HEK293 (cell line): ENCODE data around the gene N4BP2L2.

Source experiments
- CTCF ChIA-PET: fragments of 350-600 bp; formaldehyde crosslinking; extraction: SDS; loops from one replicate; lab custom pipeline; 2021; ENCODE audit warnings: antibody characterized with exemption; lab: Yijun Ruan, JAX
- POLR2A ChIA-PET: fragments of 300-600 bp; formaldehyde crosslinking; extraction: SDS; loops from one replicate; lab custom pipeline; 2020; ENCODE audit warnings: antibody characterized with exemption, inconsistent platforms; lab: Yijun Ruan, JAX
- H3K27ac ChIP-seq: fragments of 200-500 bp; sonication (Bioruptor generic); 2 replicates; pipeline ENCODE4 v1.5.1; 2014; ENCODE audit warnings: low read depth, low read length, control low read depth, inconsistent platforms; ENCODE audit errors: extremely low read depth
- H3K36me3 ChIP-seq, 2 experiments: fragments of 200-500 bp in 1 of 2; sonication (Bioruptor generic) in 1 of 2; 1 replicate in 1 of 2; 2 replicates in 1 of 2; pipeline ENCODE4 v1.5.1; 2014 to 2017; ENCODE audit warnings: inconsistent platforms in 2 of 2, low read length in 2 of 2; ENCODE audit not compliant: control insufficient read depth in 2 of 2, insufficient read depth in 1 of 2
- H3K4me1 ChIP-seq: fragments of 200-500 bp; sonication (Bioruptor generic); 2 replicates; pipeline ENCODE4 v1.5.1; 2014; ENCODE audit warnings: mild to moderate bottlenecking, low read length, inconsistent platforms; ENCODE audit not compliant: control insufficient read depth, insufficient read depth
- H3K4me3 ChIP-seq: 2 replicates; pipeline ENCODE4 v1.5.1; 2011; ENCODE audit warnings: low read depth, mild to moderate bottlenecking, control low read depth, low read length, moderate library complexity
- H3K9me3 ChIP-seq: fragments of 200-500 bp; sonication (Bioruptor generic); 2 replicates; pipeline ENCODE4 v1.5.1; 2014; ENCODE audit warnings: low read depth, low read length, inconsistent platforms; ENCODE audit not compliant: control insufficient read depth, insufficient read depth
- BCL11B ChIP-seq: fragments of 450-650 bp; formaldehyde crosslinking; IDR thresholded peaks from 2 replicates; pipeline ENCODE4 v1.5.1; 2016; ENCODE audit warnings: low read depth, missing biosample characterization, missing genetic modification characterization
- GFI1B ChIP-seq: fragments of 450-650 bp; formaldehyde crosslinking; IDR thresholded peaks from 2 replicates; pipeline ENCODE4 v1.5.1; 2016; ENCODE audit warnings: missing biosample characterization, missing genetic modification characterization
- SCRT2 ChIP-seq: fragments of 450-650 bp; formaldehyde crosslinking; IDR thresholded peaks from 2 replicates; pipeline ENCODE4 v1.5.1; 2016; ENCODE audit warnings: missing biosample characterization, missing genetic modification characterization
- YY2 ChIP-seq: fragments of 450-650 bp; formaldehyde crosslinking; IDR thresholded peaks from 2 replicates; pipeline ENCODE4 v1.5.1; 2016; ENCODE audit warnings: missing biosample characterization, missing genetic modification characterization
- ZNF184 ChIP-seq: fragments of 450-650 bp; IDR thresholded peaks from 2 replicates; pipeline ENCODE4 v1.5.1; 2018; ENCODE audit warnings: missing biosample characterization, mild to moderate bottlenecking, missing genetic modification characterization
- ZNF2 ChIP-seq: fragments of 450-650 bp; formaldehyde crosslinking; IDR thresholded peaks from 2 replicates; pipeline ENCODE4 v1.5.1; 2016; ENCODE audit warnings: missing biosample characterization, missing genetic modification characterization
- ZNF24 ChIP-seq: fragments of 450-650 bp; formaldehyde crosslinking; IDR thresholded peaks from 2 replicates; pipeline ENCODE4 v1.5.1; 2016; ENCODE audit warnings: missing biosample characterization, missing genetic modification characterization
- ZNF248 ChIP-seq: fragments of 450-650 bp; formaldehyde crosslinking; IDR thresholded peaks from 2 replicates; pipeline ENCODE4 v1.5.1; 2017; ENCODE audit warnings: missing biosample characterization, missing genetic modification characterization
- ZNF274 ChIP-seq, 2 experiments: fragments of 200-500 bp in 1 of 2; fragments of 450-650 bp in 1 of 2; sonication (Bioruptor generic) in 1 of 2; formaldehyde crosslinking in 1 of 2; IDR thresholded peaks; 2 replicates each; pipeline versions ENCODE4 v1.5.1 to v1.6.1; 2014 to 2016; ENCODE audit warnings: borderline replicate concordance in 1 of 2, inconsistent platforms in 1 of 2, low read length in 1 of 2, missing biosample characterization in 1 of 2, missing genetic modification characterization in 1 of 2
- ZNF514 ChIP-seq: fragments of 450-650 bp; formaldehyde crosslinking; IDR thresholded peaks from 2 replicates; pipeline ENCODE4 v1.5.1; 2016; ENCODE audit warnings: missing biosample characterization, missing genetic modification characterization
- ZNF560 ChIP-seq: fragments of 450-650 bp; formaldehyde crosslinking; IDR thresholded peaks from 2 replicates; pipeline ENCODE4 v1.5.1; 2017; ENCODE audit warnings: missing biosample characterization, missing genetic modification characterization, borderline replicate concordance
- ZNF585B ChIP-seq: fragments of 450-650 bp; formaldehyde crosslinking; IDR thresholded peaks from 2 replicates; pipeline ENCODE4 v1.5.1; 2016; ENCODE audit warnings: missing biosample characterization, missing genetic modification characterization
- ZNF76 ChIP-seq: fragments of 450-650 bp; formaldehyde crosslinking; IDR thresholded peaks from 2 replicates; pipeline ENCODE4; 2016; ENCODE audit warnings: low read depth, missing biosample characterization, missing genetic modification characterization, borderline replicate concordance
- TF ChIP-seq, protein P1 (sequence below): fragments of 450-650 bp; formaldehyde crosslinking; IDR thresholded peaks from 2 replicates; pipeline ENCODE4 v1.5.1; 2016; ENCODE audit warnings: missing biosample characterization, missing genetic modification characterization
- TF ChIP-seq, protein P2 (sequence below): fragments of 450-650 bp; formaldehyde crosslinking; IDR thresholded peaks from 2 replicates; pipeline ENCODE4 v1.5.1; 2016; ENCODE audit warnings: missing biosample characterization, missing genetic modification characterization
- TF ChIP-seq, protein P3 (sequence below): fragments of 450-650 bp; formaldehyde crosslinking; IDR thresholded peaks from 2 replicates; pipeline ENCODE4 v1.5.1; 2017; ENCODE audit warnings: missing biosample characterization, mild to moderate bottlenecking, missing genetic modification characterization, moderate library complexity
- TF ChIP-seq, protein P4 (sequence below): fragments of 450-650 bp; formaldehyde crosslinking; IDR thresholded peaks from 2 replicates; pipeline ENCODE4 v1.5.1; 2016; ENCODE audit warnings: missing biosample characterization, missing genetic modification characterization
- TF ChIP-seq, protein P5 (sequence below): fragments of 450-650 bp; formaldehyde crosslinking; IDR thresholded peaks from 2 replicates; pipeline ENCODE4 v1.5.0; 2017; ENCODE audit warnings: missing biosample characterization, missing genetic modification characterization, borderline replicate concordance
- TF ChIP-seq, protein P6 (sequence below): fragments of 450-650 bp; formaldehyde crosslinking; IDR thresholded peaks from 2 replicates; pipeline ENCODE4 v1.5.1; 2017; ENCODE audit warnings: missing biosample characterization, missing genetic modification characterization

N4BP2L2 gene

DNA sequence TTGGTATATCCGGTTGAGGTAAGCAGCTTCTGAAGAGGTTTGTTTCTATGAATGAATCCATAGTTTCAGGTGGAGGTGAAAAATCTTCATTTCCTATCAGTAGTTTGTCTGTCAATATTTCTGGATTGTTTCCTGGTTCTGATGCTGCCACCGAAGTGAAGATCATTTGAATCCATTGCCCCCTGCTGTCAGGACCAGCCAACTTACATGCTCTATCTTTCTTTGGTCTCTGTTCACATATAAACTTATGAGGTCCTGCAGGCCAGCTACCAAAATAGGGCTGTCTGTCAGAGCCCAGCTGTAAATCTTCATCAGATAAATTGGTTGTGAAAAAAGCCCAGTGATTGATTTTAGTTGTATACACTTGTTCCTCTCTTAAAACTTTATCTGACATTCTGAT is 95.5 kb downstream of the N4BP2L2 start:
- H3K9me3 ChIP-seq: no peaks in the 10 kb centered on the region
- TF ChIP-seq, protein P1, sequence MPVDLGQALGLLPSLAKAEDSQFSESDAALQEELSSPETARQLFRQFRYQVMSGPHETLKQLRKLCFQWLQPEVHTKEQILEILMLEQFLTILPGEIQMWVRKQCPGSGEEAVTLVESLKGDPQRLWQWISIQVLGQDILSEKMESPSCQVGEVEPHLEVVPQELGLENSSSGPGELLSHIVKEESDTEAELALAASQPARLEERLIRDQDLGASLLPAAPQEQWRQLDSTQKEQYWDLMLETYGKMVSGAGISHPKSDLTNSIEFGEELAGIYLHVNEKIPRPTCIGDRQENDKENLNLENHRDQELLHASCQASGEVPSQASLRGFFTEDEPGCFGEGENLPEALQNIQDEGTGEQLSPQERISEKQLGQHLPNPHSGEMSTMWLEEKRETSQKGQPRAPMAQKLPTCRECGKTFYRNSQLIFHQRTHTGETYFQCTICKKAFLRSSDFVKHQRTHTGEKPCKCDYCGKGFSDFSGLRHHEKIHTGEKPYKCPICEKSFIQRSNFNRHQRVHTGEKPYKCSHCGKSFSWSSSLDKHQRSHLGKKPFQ (tag by site-specific recombination): no peak
- TF ChIP-seq SCRT2 (tag by site-specific recombination): no peak
- no peak for TF ChIP-seq ZNF514 (tag by site-specific recombination)
- no peak for TF ChIP-seq ZNF560 (tag by site-specific recombination)
- TF ChIP-seq, protein P2, sequence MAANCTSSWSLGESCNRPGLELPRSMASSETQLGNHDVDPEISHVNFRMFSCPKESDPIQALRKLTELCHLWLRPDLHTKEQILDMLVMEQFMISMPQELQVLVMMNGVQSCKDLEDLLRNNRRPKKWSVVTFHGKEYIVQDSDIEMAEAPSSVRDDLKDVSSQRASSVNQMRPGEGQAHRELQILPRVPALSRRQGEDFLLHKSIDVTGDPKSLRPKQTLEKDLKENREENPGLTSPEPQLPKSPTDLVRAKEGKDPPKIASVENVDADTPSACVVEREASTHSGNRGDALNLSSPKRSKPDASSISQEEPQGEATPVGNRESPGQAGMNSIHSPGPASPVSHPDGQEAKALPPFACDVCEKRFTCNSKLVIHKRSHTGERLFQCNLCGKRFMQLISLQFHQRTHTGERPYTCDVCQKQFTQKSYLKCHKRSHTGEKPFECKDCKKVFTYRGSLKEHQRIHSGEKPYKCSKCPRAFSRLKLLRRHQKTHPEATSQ (tag by site-specific recombination): no peak
- TF ChIP-seq BCL11B (tag by site-specific recombination): no peak
- TF ChIP-seq GFI1B (tag by site-specific recombination): no peak
- no peak for TF ChIP-seq ZNF585B (tag by site-specific recombination)
- TF ChIP-seq ZNF24: no peak
- no peak for TF ChIP-seq ZNF2 (tag by site-specific recombination)
- TF ChIP-seq ZNF274 (IDR thresholded peaks at IDR 0.05; ENCODE audit: low read length): no peak
- TF ChIP-seq ZNF274 (tag by site-specific recombination; IDR thresholded peaks at IDR 0.05; ENCODE audit: borderline replicate concordance): no peak
- TF ChIP-seq, protein P3, sequence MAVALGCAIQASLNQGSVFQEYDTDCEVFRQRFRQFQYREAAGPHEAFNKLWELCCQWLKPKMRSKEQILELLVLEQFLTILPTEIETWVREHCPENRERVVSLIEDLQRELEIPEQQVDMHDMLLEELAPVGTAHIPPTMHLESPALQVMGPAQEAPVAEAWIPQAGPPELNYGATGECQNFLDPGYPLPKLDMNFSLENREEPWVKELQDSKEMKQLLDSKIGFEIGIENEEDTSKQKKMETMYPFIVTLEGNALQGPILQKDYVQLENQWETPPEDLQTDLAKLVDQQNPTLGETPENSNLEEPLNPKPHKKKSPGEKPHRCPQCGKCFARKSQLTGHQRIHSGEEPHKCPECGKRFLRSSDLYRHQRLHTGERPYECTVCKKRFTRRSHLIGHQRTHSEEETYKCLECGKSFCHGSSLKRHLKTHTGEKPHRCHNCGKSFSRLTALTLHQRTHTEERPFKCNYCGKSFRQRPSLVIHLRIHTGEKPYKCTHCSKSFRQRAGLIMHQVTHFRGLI (tag by site-specific recombination): no peak
- TF ChIP-seq, protein P4, sequence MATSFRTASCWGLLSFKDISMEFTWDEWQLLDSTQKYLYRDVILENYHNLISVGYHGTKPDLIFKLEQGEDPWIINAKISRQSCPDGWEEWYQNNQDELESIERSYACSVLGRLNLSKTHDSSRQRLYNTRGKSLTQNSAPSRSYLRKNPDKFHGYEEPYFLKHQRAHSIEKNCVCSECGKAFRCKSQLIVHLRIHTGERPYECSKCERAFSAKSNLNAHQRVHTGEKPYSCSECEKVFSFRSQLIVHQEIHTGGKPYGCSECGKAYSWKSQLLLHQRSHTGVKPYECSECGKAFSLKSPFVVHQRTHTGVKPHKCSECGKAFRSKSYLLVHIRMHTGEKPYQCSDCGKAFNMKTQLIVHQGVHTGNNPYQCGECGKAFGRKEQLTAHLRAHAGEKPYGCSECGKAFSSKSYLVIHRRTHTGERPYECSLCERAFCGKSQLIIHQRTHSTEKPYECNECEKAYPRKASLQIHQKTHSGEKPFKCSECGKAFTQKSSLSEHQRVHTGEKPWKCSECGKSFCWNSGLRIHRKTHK (tag by site-specific recombination): no peak
- no peak for TF ChIP-seq ZNF76 (tag by site-specific recombination)
- TF ChIP-seq, protein P5, sequence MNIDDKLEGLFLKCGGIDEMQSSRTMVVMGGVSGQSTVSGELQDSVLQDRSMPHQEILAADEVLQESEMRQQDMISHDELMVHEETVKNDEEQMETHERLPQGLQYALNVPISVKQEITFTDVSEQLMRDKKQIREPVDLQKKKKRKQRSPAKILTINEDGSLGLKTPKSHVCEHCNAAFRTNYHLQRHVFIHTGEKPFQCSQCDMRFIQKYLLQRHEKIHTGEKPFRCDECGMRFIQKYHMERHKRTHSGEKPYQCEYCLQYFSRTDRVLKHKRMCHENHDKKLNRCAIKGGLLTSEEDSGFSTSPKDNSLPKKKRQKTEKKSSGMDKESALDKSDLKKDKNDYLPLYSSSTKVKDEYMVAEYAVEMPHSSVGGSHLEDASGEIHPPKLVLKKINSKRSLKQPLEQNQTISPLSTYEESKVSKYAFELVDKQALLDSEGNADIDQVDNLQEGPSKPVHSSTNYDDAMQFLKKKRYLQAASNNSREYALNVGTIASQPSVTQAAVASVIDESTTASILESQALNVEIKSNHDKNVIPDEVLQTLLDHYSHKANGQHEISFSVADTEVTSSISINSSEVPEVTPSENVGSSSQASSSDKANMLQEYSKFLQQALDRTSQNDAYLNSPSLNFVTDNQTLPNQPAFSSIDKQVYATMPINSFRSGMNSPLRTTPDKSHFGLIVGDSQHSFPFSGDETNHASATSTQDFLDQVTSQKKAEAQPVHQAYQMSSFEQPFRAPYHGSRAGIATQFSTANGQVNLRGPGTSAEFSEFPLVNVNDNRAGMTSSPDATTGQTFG (tag by site-specific recombination): no peak
- TF ChIP-seq ZNF248 (tag by site-specific recombination): no peak
- no peak for TF ChIP-seq YY2 (tag by site-specific recombination)
- TF ChIP-seq, protein P6, sequence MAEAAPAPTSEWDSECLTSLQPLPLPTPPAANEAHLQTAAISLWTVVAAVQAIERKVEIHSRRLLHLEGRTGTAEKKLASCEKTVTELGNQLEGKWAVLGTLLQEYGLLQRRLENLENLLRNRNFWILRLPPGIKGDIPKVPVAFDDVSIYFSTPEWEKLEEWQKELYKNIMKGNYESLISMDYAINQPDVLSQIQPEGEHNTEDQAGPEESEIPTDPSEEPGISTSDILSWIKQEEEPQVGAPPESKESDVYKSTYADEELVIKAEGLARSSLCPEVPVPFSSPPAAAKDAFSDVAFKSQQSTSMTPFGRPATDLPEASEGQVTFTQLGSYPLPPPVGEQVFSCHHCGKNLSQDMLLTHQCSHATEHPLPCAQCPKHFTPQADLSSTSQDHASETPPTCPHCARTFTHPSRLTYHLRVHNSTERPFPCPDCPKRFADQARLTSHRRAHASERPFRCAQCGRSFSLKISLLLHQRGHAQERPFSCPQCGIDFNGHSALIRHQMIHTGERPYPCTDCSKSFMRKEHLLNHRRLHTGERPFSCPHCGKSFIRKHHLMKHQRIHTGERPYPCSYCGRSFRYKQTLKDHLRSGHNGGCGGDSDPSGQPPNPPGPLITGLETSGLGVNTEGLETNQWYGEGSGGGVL (tag by site-specific recombination): no peak
- TF ChIP-seq ZNF184 (tag by site-specific recombination): no peak
- TF ChIP-seq, all 188 proteins: peak for 0
- peaks cover 0 to 13% of the 10 kb centered on the region in 2 experiments; a peak in 1 of 3 replicates for H3K36me3 ChIP-seq
- CTCF ChIA-PET: interaction anchor here (0.5 kb wide), 2 partner anchors 18 to 132 kb away, joined by 3 read pairs; no protein-coding TSS in a partner anchor
- no peak overlapping the region for H3K27ac ChIP-seq
- POLR2A ChIA-PET: no interaction called here
- H3K4me3 ChIP-seq: no peak overlapping the region
- H3K4me1 ChIP-seq: no peaks in the 10 kb centered on the region
